ENCODE measurements around the gene MAPRE3. TPM values are rescaled to one million over a fixed set of nuclear protein-coding genes. Genes with fewer than 3 reads are reported as not detected.

Gene MAPRE3
- total and polyA plus RNA-seq, 9 of the 15 experiments (the other 6 are each of a cell fraction or from before 2014, with no cell fraction given) = 0.70 to 43.2 (median 12.6) TPM

- TF ChIP-seq ATF6 (CRISPR knock-in tag; IDR thresholded peaks at IDR 0.05) (0 out of 2 replicates have a peak, but pooled peaks have one; percentile 56), LEF1 (IDR thresholded peaks at IDR 0.05) (peak; percentile 73; the same call in 1 of the 2 replicates), NELFE (IDR thresholded peaks at IDR 0.05; ENCODE audit: insufficient read depth, insufficient read length) (no peak), ZNF124 (CRISPR knock-in tag; IDR thresholded peaks at IDR 0.05) (no peak), NRF1 (conservative IDR thresholded peaks at IDR 0.05 in 1 of 2, IDR thresholded peaks at IDR 0.05 in 1 of 2) (peak; percentile 83 to 86), STAT5B (CRISPR knock-in tag; IDR thresholded peaks at IDR 0.05) (no peak), FOXA3 (CRISPR knock-in tag; conservative IDR thresholded peaks at IDR 0.05 in 1 of 2, IDR thresholded peaks at IDR 0.05 in 1 of 2) (no peak), MTF1 (CRISPR knock-in tag; IDR thresholded peaks at IDR 0.05; ENCODE audit: borderline replicate concordance) (no peak), EP300 (IDR thresholded peaks at IDR 0.05; ENCODE audit: low read length) (peak; percentile 92), MCM5 (IDR thresholded peaks at IDR 0.05; ENCODE audit: low read depth) (no peak), ZBTB12 (CRISPR knock-in tag; IDR thresholded peaks at IDR 0.05) (no peak), LCOR (CRISPR knock-in tag; IDR thresholded peaks at IDR 0.05) (peak; percentile 73), ZBTB49 (CRISPR knock-in tag; IDR thresholded peaks at IDR 0.05; ENCODE audit: borderline replicate concordance) (no peak), ZNF655 (CRISPR knock-in tag; IDR thresholded peaks at IDR 0.05) (no peak), ZNF354B (CRISPR knock-in tag; IDR thresholded peaks at IDR 0.05) (no peak), CTCFL (IDR thresholded peaks at IDR 0.05; ENCODE audit: borderline replicate concordance, insufficient read depth, low read depth, low read length, poor library complexity, severe bottlenecking) (no peak), ZC3H8 (IDR thresholded peaks at IDR 0.05) (no peak), ATF7 (IDR thresholded peaks at IDR 0.05) (peak; percentile 47; the same call in 1 of the 2 replicates), NFIC (IDR thresholded peaks at IDR 0.05) (peak; percentile 99)
These were observed 49.8 kb downstream of the MAPRE3 start (continued) for GRCh38 chr2:27019931-27020855.

Data from K562 (cell line).